Measurements from ENCODE around the gene AGAP1. TPM values are rescaled to one million over a fixed set of nuclear protein-coding genes. Genes with fewer than 3 reads are reported as not detected.

The AGAP1 gene
- total RNA-seq, 2 experiments from 2014 or later = not detected

- TF ChIP-seq EZH2phosphoT487 (IDR thresholded peaks at IDR 0.05; ENCODE audit: borderline replicate concordance, low read depth, low read length) (no peak), CTCF (conservative IDR thresholded peaks at IDR 0.05; ENCODE audit: low read length) (no peak)
- no peaks in the 10 kb centered on the region for H3K36me3 ChIP-seq (ENCODE audit: insufficient read depth, low read length)
- no peak overlapping the region for H3K27ac ChIP-seq (ENCODE audit: low read depth, low read length, poor library complexity, severe bottlenecking)
- H3K4me2 ChIP-seq (ENCODE audit: low read length) = no peak overlapping the region
- no peaks in the 10 kb centered on the region for H3K79me2 ChIP-seq (ENCODE audit: insufficient read depth, low read depth, low read length)
- intact Hi-C loops (cut with micrococcal nuclease; ENCODE audit: unreplicated experiment) = no loop called here
- H3K9me3 ChIP-seq (ENCODE audit: low read length) = no peaks in the 10 kb centered on the region
- H3K9me2 ChIP-seq (ENCODE audit: insufficient read depth, low read length) = no peaks in the 10 kb centered on the region
- ChIA-PET CTCF (ENCODE audit: unreplicated experiment) (no interaction called here), POLR2A (no interaction called here)
- no peaks in the 10 kb centered on the region for H3K4me1 ChIP-seq (ENCODE audit: insufficient read depth, low read length, poor library complexity, severe bottlenecking)
- no peak for DNase-seq (ENCODE audit: low spot score)
- H3K4me3 ChIP-seq (ENCODE audit: low read depth, low read length, poor library complexity, severe bottlenecking) = no peak overlapping the region
- BruUV-seq (replicated peaks) = no TSS peak
- H4K20me1 ChIP-seq (ENCODE audit: insufficient read depth, low read length) = no peaks in the 10 kb centered on the region
- no peak overlapping the region for H2AFZ ChIP-seq (ENCODE audit: low read length)
Observed at GRCh38 chr2:235521844-235522243, 28.0 kb downstream of the AGAP1 start.

GRCh38 chr2:235523021-235523420 is 29.2 kb downstream of the AGAP1 start:
- no peak overlapping the region for H3K4me2 ChIP-seq (ENCODE audit: low read length)
- H3K79me2 ChIP-seq (ENCODE audit: insufficient read depth, low read depth, low read length) = no peaks in the 10 kb centered on the region
- no peak overlapping the region for H3K4me3 ChIP-seq (ENCODE audit: low read depth, low read length, poor library complexity, severe bottlenecking)
- no peak overlapping the region for H3K27ac ChIP-seq (ENCODE audit: low read depth, low read length, poor library complexity, severe bottlenecking)
- no TSS peak for BruUV-seq (replicated peaks)
- ChIA-PET POLR2A (no interaction called here), CTCF (ENCODE audit: unreplicated experiment) (no interaction called here)
- no peak for DNase-seq (ENCODE audit: low spot score)
- H3K9me2 ChIP-seq (ENCODE audit: insufficient read depth, low read length) = no peaks in the 10 kb centered on the region
- no peaks in the 10 kb centered on the region for H3K4me1 ChIP-seq (ENCODE audit: insufficient read depth, low read length, poor library complexity, severe bottlenecking)
- no peaks in the 10 kb centered on the region for H3K36me3 ChIP-seq (ENCODE audit: insufficient read depth, low read length)
- intact Hi-C loops (cut with micrococcal nuclease; ENCODE audit: unreplicated experiment) = no loop called here
- H3K9me3 ChIP-seq (ENCODE audit: low read length) = no peaks in the 10 kb centered on the region
- no peak overlapping the region for H2AFZ ChIP-seq (ENCODE audit: low read length)
- TF ChIP-seq CTCF (conservative IDR thresholded peaks at IDR 0.05; ENCODE audit: low read length) (no peak), EZH2phosphoT487 (IDR thresholded peaks at IDR 0.05; ENCODE audit: borderline replicate concordance, low read depth, low read length) (no peak)
- H4K20me1 ChIP-seq (ENCODE audit: insufficient read depth, low read length) = no peaks in the 10 kb centered on the region

GRCh38 chr2:235523486-235524150 is 29.8 kb downstream of the AGAP1 start:
- intact Hi-C loops (cut with micrococcal nuclease; ENCODE audit: unreplicated experiment) = no loop called here
- Histone ChIP-seq H2AFZ (ENCODE audit: low read length) (no peak overlapping the region), H3K27ac (ENCODE audit: low read depth, low read length, poor library complexity, severe bottlenecking) (no peak overlapping the region), H3K4me1 (ENCODE audit: insufficient read depth, low read length, poor library complexity, severe bottlenecking) (no peaks in the 10 kb centered on the region), H3K4me3 (ENCODE audit: low read depth, low read length, poor library complexity, severe bottlenecking) (no peak overlapping the region), H3K9me2 (ENCODE audit: insufficient read depth, low read length) (no peaks in the 10 kb centered on the region), H3K9me3 (ENCODE audit: low read length) (no peaks in the 10 kb centered on the region), H3K79me2 (ENCODE audit: insufficient read depth, low read depth, low read length) (no peaks in the 10 kb centered on the region), H3K36me3 (ENCODE audit: insufficient read depth, low read length) (no peaks in the 10 kb centered on the region), H3K4me2 (ENCODE audit: low read length) (no peak overlapping the region), H4K20me1 (ENCODE audit: insufficient read depth, low read length) (no peaks in the 10 kb centered on the region)
- DNase-seq (ENCODE audit: low spot score) = no peak
- CTCF ChIA-PET (ENCODE audit: unreplicated experiment) = no interaction called here
- BruUV-seq (replicated peaks) = no TSS peak
- POLR2A ChIA-PET = no interaction called here
- TF ChIP-seq CTCF (conservative IDR thresholded peaks at IDR 0.05; ENCODE audit: low read length) (no peak), EZH2phosphoT487 (IDR thresholded peaks at IDR 0.05; ENCODE audit: borderline replicate concordance, low read depth, low read length) (no peak)

Data from OCI-LY7 (cell line).